ENCODE results near the gene ETFDH. TPM values are rescaled to one million over a fixed set of nuclear protein-coding genes. Genes with fewer than 3 reads are reported as not detected.

The ETFDH gene
- total RNA-seq, 4 donors from 2014 or later, result 51.2 to 219 (median 112) TPM

GRCh38 chr4:158721680-158722079, 49.6 kb downstream of the ETFDH start:
- Histone ChIP-seq H3K27ac (no peak overlapping the region), H3K4me1 (peaks cover 0 to 9% (median 2%) of the 10 kb centered on the region in 4 donors), H3K36me3 (peaks cover 0 to 38% (median 0%) of the 10 kb centered on the region in 3 donors), H3K27me3 (no peaks in the 10 kb centered on the region), H3K9me3 (no peaks in the 10 kb centered on the region), H3K4me3 (peak overlapping the region in 1 of 4 donors; percentile 88)
- TF ChIP-seq CTCF (IDR thresholded peaks at IDR 0.05) (no peak), POLR2A (IDR thresholded peaks at IDR 0.05) (no peak)
- no peak for DNase-seq

- Histone ChIP-seq H3K27ac (peak overlapping the region; percentile 76 to 91 (median 84)), H3K4me3 (peak overlapping the region; percentile 61 to 88 (median 72)), H3K4me1 (peaks cover 0 to 9% (median 2%) of the 10 kb centered on the region in 4 donors), H3K27me3 (no peaks in the 10 kb centered on the region), H3K36me3 (peaks cover 0 to 32% (median 0%) of the 10 kb centered on the region in 3 donors), H3K9me3 (no peaks in the 10 kb centered on the region)
- TF ChIP-seq POLR2A (IDR thresholded peaks at IDR 0.05) (no peak), CTCF (IDR thresholded peaks at IDR 0.05) (no peak)
- DNase-seq, result no peak
Measured at GRCh38 chr4:158722291-158722916, 50.3 kb downstream of the ETFDH start.

- Histone ChIP-seq H3K9me3 (no peaks in the 10 kb centered on the region), H3K4me1 (peaks cover 0 to 9% (median 2%) of the 10 kb centered on the region in 4 donors), H3K36me3 (peaks cover 0 to 24% (median 0%) of the 10 kb centered on the region in 3 donors), H3K27me3 (no peaks in the 10 kb centered on the region), H3K27ac (peak within 1 kb of the TSS; percentile 76 to 91 (median 84)), H3K4me3 (peak within 1 kb of the TSS; percentile 61 to 88 (median 72))
- TF ChIP-seq POLR2A (IDR thresholded peaks at IDR 0.05) (peak; percentile 67 to 71), CTCF (IDR thresholded peaks at IDR 0.05) (no peak)
- DNase-seq, result peak; percentile 75 to 93 (median 93)
Measured at GRCh38 chr4:158722917-158723793, 51.1 kb downstream of the ETFDH start, which contains the start of gene PPID. Gene PPID, minus strand, starts transcription at chr4:158723396. Its CDS starts 108 bp downstream, at chr4:158723288.

GRCh38 chr4:158724637-158725036, 52.5 kb downstream of the ETFDH start:
- no peak for DNase-seq
- no peak overlapping the region for H3K4me3 ChIP-seq
- H3K4me1 ChIP-seq, result peaks cover 0 to 9% (median 2%) of the 10 kb centered on the region in 4 donors
- H3K36me3 ChIP-seq, result peaks cover 0 to 10% (median 0%) of the 10 kb centered on the region in 3 donors
- no peaks in the 10 kb centered on the region for H3K9me3 ChIP-seq
- no peak overlapping the region for H3K27ac ChIP-seq
- TF ChIP-seq CTCF (IDR thresholded peaks at IDR 0.05) (no peak), POLR2A (IDR thresholded peaks at IDR 0.05) (no peak)
- no peaks in the 10 kb centered on the region for H3K27me3 ChIP-seq

GRCh38 chr4:158726633-158727032, 54.5 kb downstream of the ETFDH start:
- TF ChIP-seq CTCF (IDR thresholded peaks at IDR 0.05) (no peak), POLR2A (IDR thresholded peaks at IDR 0.05) (no peak)
- no peak for DNase-seq
- Histone ChIP-seq H3K4me3 (no peak overlapping the region), H3K9me3 (no peaks in the 10 kb centered on the region), H3K36me3 (no peaks in the 10 kb centered on the region), H3K4me1 (peaks cover 0 to 8% (median 2%) of the 10 kb centered on the region in 4 donors), H3K27ac (no peak overlapping the region), H3K27me3 (no peaks in the 10 kb centered on the region)

Data from Peyer's patch (tissue), 4 donors.